Ureter (tissue), 1 donor: ENCODE measurements around the gene APOF. TPM values are rescaled to one million over a fixed set of nuclear protein-coding genes. Genes with fewer than 3 reads are reported as not detected.
"Not testable (repeated sequence)": the region's sequence is repeated elsewhere in the genome, so short reads cannot be mapped to it uniquely, and the experiment has no call there.

Source experiments
- DNase-seq: peaks from one replicate; pipeline ENCODE4 v3.0.0-alpha.2; 2020; ENCODE audit warnings: low spot score
- total RNA-seq: library from RNA; stranded (reverse); gene quantifications from one replicate; pipeline ENCODE4 v1.2.4, GENCODE V29; 2023
- donor health status: DM: yes; HTN: yes; CAD: no.

The APOF gene
- total RNA-seq, 1 donor from 2014 or later = not detected

- no peak for DNase-seq
These were observed 29.4 kb downstream of the APOF start for GRCh38 chr12:56333197-56333678.

DNA sequence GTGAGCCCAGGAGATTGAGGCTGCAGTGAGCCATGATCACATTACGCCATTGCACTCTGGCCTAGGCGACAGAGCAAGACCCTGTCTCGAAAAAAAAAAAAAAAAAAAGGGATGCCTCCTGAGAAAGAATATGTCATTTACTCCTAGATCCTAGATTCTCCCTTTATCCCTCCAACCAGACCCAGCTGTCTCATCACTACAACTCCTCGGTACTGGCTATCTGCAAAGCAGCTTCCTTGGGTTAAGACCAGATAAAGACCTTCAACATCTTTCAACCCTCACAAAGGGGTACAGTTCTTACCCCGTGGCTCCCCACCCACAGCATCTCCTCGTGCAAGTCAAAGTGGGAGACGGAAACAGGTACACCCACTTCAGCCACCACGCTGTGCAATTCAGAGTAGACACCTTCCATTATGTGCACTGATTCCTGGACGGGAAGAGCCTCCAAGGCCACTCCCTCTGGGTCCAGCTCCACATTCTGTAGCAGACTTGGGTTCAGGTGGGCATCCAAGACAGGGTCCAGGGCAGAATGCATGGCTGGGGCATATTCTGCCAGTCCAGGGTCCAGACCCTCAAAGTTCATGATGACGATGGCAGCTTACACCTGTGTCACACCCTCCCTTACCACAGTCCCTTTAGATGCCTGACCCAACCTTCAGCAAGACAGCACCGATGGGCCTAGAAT, 30.0 kb downstream of the APOF start:
- no peak for DNase-seq

- DNase-seq = no peak
These were observed 31.6 kb downstream of the APOF start for GRCh38 chr12:56330936-56331490.

GRCh38 chr12:56326533-56326932, 36.1 kb downstream of the APOF start:
- DNase-seq = no peak

GRCh38 chr12:56326126-56326525, 36.5 kb downstream of the APOF start:
- DNase-seq = no peak

DNA sequence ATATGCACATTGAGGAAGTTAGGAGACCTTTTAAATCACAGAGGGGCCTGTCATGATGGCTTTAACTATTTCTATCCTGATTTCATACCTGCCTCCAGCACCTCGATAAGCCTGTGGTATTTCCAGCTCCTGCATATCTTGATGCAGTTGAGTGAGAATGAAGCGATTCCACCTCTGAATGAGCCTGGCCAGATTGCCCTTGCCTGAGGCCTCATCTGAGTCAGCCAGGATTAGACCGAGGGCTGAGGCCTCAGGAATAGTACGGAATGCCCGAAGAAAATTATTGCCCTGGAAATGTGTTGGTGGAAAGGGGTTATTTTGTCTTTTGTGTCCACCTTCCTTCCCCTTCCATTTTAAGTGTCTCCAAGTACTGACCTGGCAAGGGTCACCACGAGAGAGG, 38.5 kb downstream of the APOF start:
- DNase-seq = no peak

DNA sequence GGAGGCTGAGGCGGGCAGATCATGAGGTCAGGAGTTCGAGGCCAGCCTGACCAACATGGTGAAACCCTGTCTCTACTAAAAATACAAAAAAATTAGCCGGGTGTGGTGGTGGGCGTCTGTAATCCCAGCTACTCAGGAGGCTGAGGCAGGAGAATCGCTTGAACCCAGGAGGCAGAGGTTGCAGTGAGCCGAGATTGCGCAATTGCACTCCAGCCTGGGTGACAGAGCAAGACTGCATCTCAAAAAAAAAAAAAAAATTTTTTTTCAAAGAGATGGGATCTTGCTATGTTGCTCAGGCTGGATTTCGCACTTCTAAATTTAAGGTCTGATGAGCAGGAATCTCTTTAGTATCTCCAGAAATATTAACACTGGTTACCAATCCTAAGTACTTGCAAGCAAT, 41.0 kb downstream of the APOF start:
- not testable (repeated sequence) for DNase-seq

- no peak for DNase-seq
These were observed 41.6 kb downstream of the APOF start for GRCh38 chr12:56321027-56321426.

DNA sequence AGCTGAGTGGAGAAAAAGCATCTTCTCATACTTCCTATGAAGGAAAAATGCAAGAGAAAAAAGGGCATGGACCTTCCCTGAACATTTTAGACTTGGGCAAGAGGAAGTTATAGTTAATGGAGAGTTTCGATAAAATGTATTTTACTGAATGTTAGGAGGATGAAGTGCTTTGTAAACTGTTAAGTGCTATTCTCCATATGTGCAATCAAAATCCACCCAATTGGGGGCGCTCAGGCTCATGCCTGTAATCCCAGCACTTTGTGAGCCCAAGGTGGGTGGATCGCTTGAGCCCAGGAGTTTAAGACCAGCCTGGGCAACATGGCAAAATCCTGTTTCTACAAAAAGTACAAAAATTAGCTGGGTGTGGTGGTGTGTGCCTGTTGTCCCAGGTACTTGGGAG, 45.0 kb downstream of the APOF start:
- DNase-seq = no peak

GRCh38 chr12:56315622-56316473, 46.8 kb downstream of the APOF start, which contains the start of gene CNPY2:
TSS of gene CNPY2 (minus strand) at chr12:56315988. CDS start at chr12:56315217, 771 bp downstream.
- DNase-seq = peak; percentile 95

DNA sequence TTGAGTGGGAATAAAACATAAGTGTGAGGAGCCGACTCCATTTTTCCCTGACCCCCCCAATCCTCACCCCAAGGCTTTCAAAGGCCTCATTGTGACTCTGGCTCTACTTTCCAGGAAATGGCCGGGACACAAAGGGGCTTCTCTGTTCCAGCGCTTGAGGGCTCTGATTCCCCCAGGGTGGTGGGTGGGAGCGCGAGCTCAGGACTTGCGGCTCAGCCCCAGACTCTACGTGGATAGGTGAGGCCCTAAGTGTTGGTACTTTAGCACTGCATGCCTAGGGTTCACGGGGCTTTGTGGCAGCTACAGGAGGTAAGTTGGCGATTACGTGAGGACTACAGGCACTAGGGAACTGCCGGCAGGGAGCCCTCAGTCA, 47.4 kb downstream of the APOF start:
- DNase-seq = no peak

DNA sequence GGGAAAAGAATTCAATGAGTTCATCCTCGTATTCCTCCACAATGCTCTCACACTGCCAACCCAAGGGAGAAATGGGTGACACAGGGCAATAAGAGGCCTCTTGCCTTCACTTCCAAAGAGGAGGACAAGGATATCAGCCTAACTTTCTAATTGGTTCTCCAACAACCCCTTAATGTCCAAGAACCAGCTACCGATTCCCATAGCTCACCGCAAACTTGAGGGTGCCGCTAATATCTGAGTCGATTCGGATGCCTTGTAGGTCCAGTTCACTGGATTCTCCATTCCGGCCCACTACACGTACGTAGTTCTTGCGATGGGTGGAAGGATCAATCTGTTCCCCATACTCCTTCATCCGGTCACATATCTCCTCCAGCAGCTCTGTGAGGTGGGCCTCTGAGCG, 51.7 kb downstream of the APOF start:
- DNase-seq = no peak

Other genes with a start within 250 kb of the APOF start
- gene RPL41, start 246.2 kb downstream of the APOF start, total RNA-seq = 5,339 TPM
- gene ZC3H10, start 244.6 kb downstream of the APOF start, total RNA-seq = 9.8 TPM
- 131 TPM for gene ESYT1, start 234.6 kb downstream of the APOF start, total RNA-seq
- gene MYL6B, start 210.3 kb downstream of the APOF start, total RNA-seq = 37.8 TPM
- gene MYL6, start 204.5 kb downstream of the APOF start, total RNA-seq = 1,884 TPM
- 142 TPM for gene SMARCC2, start 173.4 kb downstream of the APOF start, total RNA-seq
- gene RNF41, start 140.9 kb downstream of the APOF start, total RNA-seq = 48.8 TPM
- 27.9 TPM for gene NABP2, start 138.5 kb downstream of the APOF start, total RNA-seq
- 0.57 TPM for gene SLC39A5, start 132.8 kb downstream of the APOF start, total RNA-seq
- 43.9 TPM for gene ANKRD52, start 104.5 kb downstream of the APOF start, total RNA-seq
- 7.6 TPM for gene COQ10A, start 95.9 kb downstream of the APOF start, total RNA-seq
- gene CS, start 62.5 kb downstream of the APOF start, total RNA-seq = 196 TPM
- gene CNPY2, start 46.9 kb downstream of the APOF start, total RNA-seq = 122 TPM
- 103 TPM for gene PAN2, start 28.9 kb downstream of the APOF start, total RNA-seq
- gene IL23A, start 24.0 kb downstream of the APOF start, total RNA-seq = 0.49 TPM
- 158 TPM for gene STAT2, start 2.8 kb downstream of the APOF start, total RNA-seq
- gene TIMELESS, start 86.6 kb upstream of the APOF start, total RNA-seq = 11.0 TPM
- not detected for gene MIP, start 91.8 kb upstream of the APOF start, total RNA-seq
- gene SPRYD4, start 105.7 kb upstream of the APOF start, total RNA-seq = 6.8 TPM
- 4.5 TPM for gene GLS2, start 125.3 kb upstream of the APOF start, total RNA-seq
- gene RBMS2, start 159.0 kb upstream of the APOF start, total RNA-seq = 49.4 TPM